ENCODE measurements around the gene DHRS7B. TPM values are rescaled to one million over a fixed set of nuclear protein-coding genes. Genes with fewer than 3 reads are reported as not detected.
"Not testable (repeated sequence)": the region's sequence is repeated elsewhere in the genome, so short reads cannot be mapped to it uniquely, and the experiment has no call there.

DHRS7B gene
- polyA plus RNA-seq, 4 donors = 37.6 to 40.9 (median 39.6) TPM

- DNase-seq (ENCODE audit: low read depth in 4 of 4, low spot score in 2 of 4) = no peak
Measured at GRCh38 chr17:21202512-21202911, 75.7 kb downstream of the DHRS7B start.

GRCh38 chr17:21204935-21205334 is 78.2 kb downstream of the DHRS7B start:
- no peak for DNase-seq (ENCODE audit: low read depth in 4 of 4, low spot score in 2 of 4)

- no peak for DNase-seq (ENCODE audit: low read depth in 4 of 4, low spot score in 2 of 4)
Measured at GRCh38 chr17:21208352-21208751, 81.6 kb downstream of the DHRS7B start.

GRCh38 chr17:21209511-21210175 is 82.9 kb downstream of the DHRS7B start:
- DNase-seq (ENCODE audit: low read depth in 4 of 4, low spot score in 2 of 4) = no peak

- DNase-seq (ENCODE audit: low read depth in 4 of 4, low spot score in 2 of 4) = no peak
Measured at GRCh38 chr17:21210411-21211076, 83.8 kb downstream of the DHRS7B start.

- no peak for DNase-seq (ENCODE audit: low read depth in 4 of 4, low spot score in 2 of 4)
Measured at GRCh38 chr17:21211825-21212479, 85.2 kb downstream of the DHRS7B start.

GRCh38 chr17:21212826-21213637 is 86.3 kb downstream of the DHRS7B start:
- DNase-seq (ENCODE audit: low read depth in 4 of 4, low spot score in 2 of 4) = no peak

- DNase-seq (ENCODE audit: low read depth in 4 of 4, low spot score in 2 of 4) = no peak
Measured at GRCh38 chr17:21213638-21214014, 86.9 kb downstream of the DHRS7B start.

- DNase-seq (ENCODE audit: low read depth in 4 of 4, low spot score in 2 of 4) = peak; percentile 81 to 91 (median 82)
Measured at GRCh38 chr17:21214015-21214776, 87.4 kb downstream of the DHRS7B start, which contains the start of gene TMEM11. TSS of gene TMEM11 (minus strand) at chr17:21214161. CDS start at chr17:21214152, 9 bp downstream.

GRCh38 chr17:21214777-21215541 is 88.2 kb downstream of the DHRS7B start:
- DNase-seq (ENCODE audit: low read depth in 4 of 4, low spot score in 2 of 4) = no peak

- DNase-seq (ENCODE audit: low read depth in 4 of 4, low spot score in 2 of 4) = no peak
Measured at GRCh38 chr17:21215935-21216334, 89.2 kb downstream of the DHRS7B start.

GRCh38 chr17:21217346-21217745 is 90.6 kb downstream of the DHRS7B start:
- DNase-seq (ENCODE audit: low read depth in 4 of 4, low spot score in 2 of 4) = no peak

- no peak for DNase-seq (ENCODE audit: low read depth in 4 of 4, low spot score in 2 of 4)
Measured at GRCh38 chr17:21218101-21218500, 91.3 kb downstream of the DHRS7B start.

- no peak for DNase-seq (ENCODE audit: low read depth in 4 of 4, low spot score in 2 of 4)
Measured at GRCh38 chr17:21218831-21219380, 92.1 kb downstream of the DHRS7B start.

GRCh38 chr17:21223086-21223485 is 96.3 kb downstream of the DHRS7B start:
- DNase-seq (ENCODE audit: low read depth in 4 of 4, low spot score in 2 of 4) = no peak

- DNase-seq (ENCODE audit: low read depth in 4 of 4, low spot score in 2 of 4) = not testable (repeated sequence)
Measured at GRCh38 chr17:21227277-21227676, 100.5 kb downstream of the DHRS7B start.

- no peak for DNase-seq (ENCODE audit: low read depth in 4 of 4, low spot score in 2 of 4)
Measured at GRCh38 chr17:21228111-21228510, 101.3 kb downstream of the DHRS7B start.

GRCh38 chr17:21228845-21229244 is 102.1 kb downstream of the DHRS7B start:
- no peak for DNase-seq (ENCODE audit: low read depth in 4 of 4, low spot score in 2 of 4)

GRCh38 chr17:21231533-21231932 is 104.8 kb downstream of the DHRS7B start:
- DNase-seq (ENCODE audit: low read depth in 4 of 4, low spot score in 2 of 4) = no peak
